Mesendoderm (in vitro differentiated cells): ENCODE results near the gene RNF130.
"Not testable (repeated sequence)": the region's sequence is repeated elsewhere in the genome, so short reads cannot be mapped to it uniquely, and the experiment has no call there.

Experiments used
- DNase-seq: peaks from one replicate; pipeline ENCODE4 v3.0.0; 2013
- H2AK5ac ChIP-seq: 2 replicates; pipeline ENCODE4 v1.6.1; 2013; ENCODE audit warnings: low read length, inconsistent platforms
- H2BK120ac ChIP-seq: 2 replicates; pipeline ENCODE4 v1.6.1; 2013; ENCODE audit warnings: low read depth, mild to moderate bottlenecking, low read length, moderate library complexity, mixed read lengths
- H2BK15ac ChIP-seq: replicated peaks from 2 replicates; pipeline ENCODE4 v1.6.1; 2013; ENCODE audit warnings: low read depth, mild to moderate bottlenecking, moderate library complexity
- H2BK5ac ChIP-seq: 2 replicates; pipeline ENCODE4 v1.6.1; 2013; ENCODE audit warnings: low read length, inconsistent platforms
- H3K18ac ChIP-seq: 2 replicates; pipeline ENCODE4 v1.6.1; 2013; ENCODE audit warnings: mild to moderate bottlenecking, low read length, mixed read lengths
- H3K23ac ChIP-seq: one replicate; pipeline ENCODE4 v1.6.1; 2013; ENCODE audit warnings: low read length
- H3K27ac ChIP-seq: 2 replicates; pipeline ENCODE4 v1.5.1; 2013; ENCODE audit warnings: low read depth, mild to moderate bottlenecking, inconsistent platforms, low read length, moderate library complexity
- H3K27me3 ChIP-seq: 2 replicates; pipeline ENCODE4 v1.6.1; 2013; ENCODE audit warnings: low read length, control low read depth, mild to moderate bottlenecking, inconsistent platforms; ENCODE audit not compliant: insufficient read depth, poor library complexity
- H3K36me3 ChIP-seq: 2 replicates; pipeline ENCODE4 v1.6.1; 2013; ENCODE audit warnings: low read length, inconsistent platforms; ENCODE audit not compliant: control insufficient read depth, insufficient read depth
- H3K4ac ChIP-seq: one replicate; pipeline ENCODE4 v1.6.1; 2013; ENCODE audit warnings: low read depth, mild to moderate bottlenecking, low read length, moderate library complexity
- H3K4me1 ChIP-seq: 2 replicates; pipeline ENCODE4 v1.6.1; 2013; ENCODE audit warnings: low read depth, low read length, inconsistent platforms; ENCODE audit not compliant: control insufficient read depth
- H3K4me2 ChIP-seq: 2 replicates; pipeline ENCODE4 v1.6.1; 2013; ENCODE audit warnings: low read length
- H3K4me3 ChIP-seq: 2 replicates; pipeline ENCODE4 v1.5.1; 2013; ENCODE audit warnings: mild to moderate bottlenecking, low read length
- H3K56ac ChIP-seq: one replicate; pipeline ENCODE4 v1.6.1; 2013; ENCODE audit warnings: low read length
- H3K79me1 ChIP-seq: 2 replicates; pipeline ENCODE4 v1.6.1; 2013; ENCODE audit warnings: low read length, inconsistent platforms
- H3K79me2 ChIP-seq: 2 replicates; pipeline ENCODE4 v1.6.1; 2013; ENCODE audit warnings: mild to moderate bottlenecking, low read length; ENCODE audit not compliant: control insufficient read depth, insufficient read depth
- H3K9ac ChIP-seq: 2 replicates; pipeline ENCODE4 v1.6.1; 2013; ENCODE audit warnings: low read length, inconsistent platforms
- H4K5ac ChIP-seq: one replicate; pipeline ENCODE4 v1.6.1; 2013; ENCODE audit warnings: low read length
- H4K8ac ChIP-seq: one replicate; pipeline ENCODE4 v1.6.1; 2013; ENCODE audit warnings: low read depth, mild to moderate bottlenecking, control low read depth, low read length, moderate library complexity
- WGBS: extraction: QIAGEN DNeasy Blood & Tissue Kit; methylation state at CpG from one replicate; pipeline ENCODE4 v1.1.7; 2013; ENCODE audit warnings: low lambda C conversion rate, missing lambda C conversion rate; ENCODE audit not compliant: insufficient coverage; ENCODE audit errors: extremely low coverage; 5-methylcytosine and 5-hydroxymethylcytosine counted together

Gene RNF130

DNA sequence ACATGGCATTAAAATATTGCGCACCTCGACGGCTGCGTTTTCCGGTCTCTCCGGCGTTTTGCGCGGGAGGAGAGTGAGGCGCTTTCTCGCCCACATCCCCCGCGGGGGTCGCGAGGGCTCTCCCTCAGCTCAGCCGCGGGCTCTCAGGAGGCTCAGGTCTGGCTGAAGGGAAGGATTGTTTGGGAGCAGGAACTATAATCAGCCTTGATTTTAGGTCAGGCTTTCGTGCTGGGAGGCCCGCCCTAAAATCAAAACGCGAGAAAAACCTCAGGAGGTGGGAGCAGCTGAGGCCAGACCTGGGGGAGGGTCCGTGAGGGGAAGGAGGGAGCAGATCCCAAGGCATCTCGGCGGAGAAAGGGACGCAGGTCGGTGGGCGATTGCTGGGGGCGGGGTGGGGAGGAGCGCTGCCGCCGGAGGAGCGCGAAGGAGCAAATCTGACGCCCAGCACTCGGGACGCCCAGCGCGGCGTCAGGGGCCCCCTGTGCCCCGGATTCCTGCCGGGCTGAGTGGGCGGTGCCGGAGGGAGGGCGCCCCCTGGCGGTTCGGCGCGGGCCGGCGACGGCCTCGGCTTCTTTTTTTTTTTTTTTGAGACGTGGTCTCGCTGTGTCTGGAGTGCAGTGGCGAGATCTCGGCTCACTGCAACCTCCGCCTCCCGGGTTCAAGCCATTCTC, 18.7 kb upstream of the RNF130 start:
- peak overlapping the region; percentile 75 for H3K4me2 ChIP-seq
- peak overlapping the region; percentile 30 for H3K4me3 ChIP-seq
- H3K79me2 ChIP-seq = no peaks in the 10 kb centered on the region
- no peaks in the 10 kb centered on the region for H3K27me3 ChIP-seq
- peak overlapping the region; percentile 84 for H2BK5ac ChIP-seq
- no peak overlapping the region for H2BK15ac ChIP-seq
- no peak overlapping the region for H2AK5ac ChIP-seq
- H4K5ac ChIP-seq = no peak overlapping the region
- peak overlapping the region; percentile 93 for H3K27ac ChIP-seq
- WGBS = no CpG with 5 or more reads among the region's 58 CpGs
- peak overlapping the region; percentile 17 for H2BK120ac ChIP-seq
- peak; percentile 97 for DNase-seq
- H3K9ac ChIP-seq = peak overlapping the region; percentile 79
- H3K18ac ChIP-seq = peak overlapping the region; percentile 93
- H3K4ac ChIP-seq = peak overlapping the region; percentile 62
- no peaks in the 10 kb centered on the region for H3K36me3 ChIP-seq
- no peaks in the 10 kb centered on the region for H3K79me1 ChIP-seq
- peaks cover 4% of the 10 kb centered on the region for H3K4me1 ChIP-seq
- peak overlapping the region; percentile 56 for H4K8ac ChIP-seq
- peak overlapping the region; percentile 92 for H3K56ac ChIP-seq
- no peak overlapping the region for H3K23ac ChIP-seq

DNA sequence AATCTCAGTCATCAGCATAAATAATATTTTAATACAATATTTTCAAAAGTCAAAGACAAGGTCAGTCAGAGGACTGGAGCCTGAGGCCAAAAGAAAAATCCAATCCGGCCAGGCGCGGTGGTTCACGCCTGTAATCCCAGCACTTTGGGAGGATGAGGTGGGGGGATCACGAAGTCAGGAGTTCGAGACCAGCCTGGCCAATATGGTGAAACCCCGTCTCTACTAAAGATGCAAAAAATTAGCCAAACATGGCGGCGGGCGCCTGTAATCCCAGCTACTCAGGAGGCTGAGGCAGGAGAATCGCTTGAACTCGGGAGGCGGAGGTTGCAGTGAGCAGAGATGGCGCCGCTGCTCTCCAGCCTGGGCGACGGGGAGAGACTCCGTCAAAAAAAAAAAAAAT, 18.1 kb upstream of the RNF130 start:
- H3K23ac ChIP-seq, H4K5ac ChIP-seq, H3K4ac ChIP-seq, H3K18ac ChIP-seq, H3K79me2 ChIP-seq, H3K4me3 ChIP-seq, H3K4me2 ChIP-seq, H3K27me3 ChIP-seq, H3K36me3 ChIP-seq, H3K79me1 ChIP-seq, H2AK5ac ChIP-seq, H2BK15ac ChIP-seq, H4K8ac ChIP-seq, H3K4me1 ChIP-seq, DNase-seq, H2BK5ac ChIP-seq, H3K9ac ChIP-seq: not testable (repeated sequence)
- Histone ChIP-seq H3K27ac (peak overlapping the region; percentile 93), H2BK120ac (peak overlapping the region; percentile 17), H3K56ac (peak overlapping the region; percentile 92)
- no CpG with 5 or more reads among the region's 18 CpGs for WGBS

DNA sequence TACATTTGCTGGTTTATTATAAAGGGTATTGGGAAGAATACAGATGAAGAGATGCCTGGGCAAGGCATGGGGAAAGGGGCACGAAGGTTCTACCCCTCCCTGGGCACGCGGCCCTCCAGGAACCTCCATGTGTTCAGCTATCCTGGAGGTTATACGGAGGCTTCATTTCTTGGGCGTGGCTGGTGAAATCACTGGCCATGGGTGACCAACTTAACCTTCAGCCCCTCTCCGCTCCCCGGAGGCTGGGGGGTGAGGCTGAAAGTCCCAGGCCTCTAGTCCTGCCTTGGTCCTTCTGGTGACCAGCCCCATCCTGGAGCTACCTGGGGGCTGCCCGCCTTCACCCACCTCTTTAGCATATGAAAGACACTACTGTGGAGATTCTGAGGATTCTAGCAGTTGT, 17.0 kb upstream of the RNF130 start:
- H2BK5ac ChIP-seq = no peak overlapping the region
- no peak overlapping the region for H3K27ac ChIP-seq
- no peak overlapping the region for H4K8ac ChIP-seq
- H3K18ac ChIP-seq = no peak overlapping the region
- no CpG with 5 or more reads among the region's 8 CpGs for whole genome bisulfite sequencing
- H3K4me2 ChIP-seq = no peak overlapping the region
- H2BK15ac ChIP-seq = no peak overlapping the region
- no peak for DNase-seq
- H3K23ac ChIP-seq = no peak overlapping the region
- H3K36me3 ChIP-seq = no peaks in the 10 kb centered on the region
- no peak overlapping the region for H4K5ac ChIP-seq
- peaks cover 17% of the 10 kb centered on the region for H3K4me1 ChIP-seq
- H3K4ac ChIP-seq = no peak overlapping the region
- no peak overlapping the region for H3K4me3 ChIP-seq
- no peak overlapping the region for H2AK5ac ChIP-seq
- H2BK120ac ChIP-seq = no peak overlapping the region
- no peaks in the 10 kb centered on the region for H3K27me3 ChIP-seq
- H3K56ac ChIP-seq = no peak overlapping the region
- H3K9ac ChIP-seq = no peak overlapping the region
- H3K79me1 ChIP-seq = no peaks in the 10 kb centered on the region
- no peaks in the 10 kb centered on the region for H3K79me2 ChIP-seq

DNA sequence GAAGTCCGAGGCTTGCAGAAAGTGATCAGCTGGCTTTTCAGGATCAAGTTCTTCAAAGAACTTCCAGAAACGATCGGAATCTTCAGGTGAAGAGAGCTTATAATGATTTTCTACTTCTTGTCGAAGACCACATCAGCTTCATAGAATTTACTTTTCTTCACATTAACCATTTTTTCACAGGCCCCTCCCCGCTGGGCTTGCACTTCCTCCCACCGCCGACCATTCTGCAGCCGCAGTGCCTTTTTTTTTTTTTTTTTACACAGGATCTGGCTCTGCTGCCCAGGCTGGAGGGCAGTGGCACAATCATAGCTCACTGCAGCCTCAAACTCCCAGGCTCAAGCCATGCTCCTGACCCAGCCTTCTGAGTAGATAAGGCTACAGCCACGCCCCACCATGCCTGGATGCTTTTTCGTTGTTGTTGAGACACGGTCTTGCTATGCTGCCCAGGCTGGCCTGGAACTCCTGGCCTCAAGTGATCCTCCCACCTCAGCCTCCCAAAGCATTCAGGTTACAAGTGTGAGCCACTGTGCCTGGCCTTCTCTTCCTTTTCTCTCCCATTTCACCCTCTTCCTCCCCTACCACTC, 15.3 kb upstream of the RNF130 start:
- Histone ChIP-seq H3K9ac (no peak overlapping the region), H2BK5ac (no peak overlapping the region), H3K36me3 (no peaks in the 10 kb centered on the region), H2BK120ac (no peak overlapping the region), H3K4ac (no peak overlapping the region), H3K4me3 (no peak overlapping the region), H3K18ac (no peak overlapping the region), H4K5ac (no peak overlapping the region), H3K27ac (no peak overlapping the region), H3K27me3 (no peaks in the 10 kb centered on the region), H3K79me2 (no peaks in the 10 kb centered on the region), H4K8ac (no peak overlapping the region), H3K4me1 (peaks cover 26% of the 10 kb centered on the region), H3K56ac (no peak overlapping the region), H3K23ac (no peak overlapping the region), H2AK5ac (no peak overlapping the region), H2BK15ac (no peak overlapping the region), H3K4me2 (no peak overlapping the region), H3K79me1 (no peaks in the 10 kb centered on the region)
- no peak for DNase-seq
- no CpG with 5 or more reads among the region's 11 CpGs for WGBS

DNA sequence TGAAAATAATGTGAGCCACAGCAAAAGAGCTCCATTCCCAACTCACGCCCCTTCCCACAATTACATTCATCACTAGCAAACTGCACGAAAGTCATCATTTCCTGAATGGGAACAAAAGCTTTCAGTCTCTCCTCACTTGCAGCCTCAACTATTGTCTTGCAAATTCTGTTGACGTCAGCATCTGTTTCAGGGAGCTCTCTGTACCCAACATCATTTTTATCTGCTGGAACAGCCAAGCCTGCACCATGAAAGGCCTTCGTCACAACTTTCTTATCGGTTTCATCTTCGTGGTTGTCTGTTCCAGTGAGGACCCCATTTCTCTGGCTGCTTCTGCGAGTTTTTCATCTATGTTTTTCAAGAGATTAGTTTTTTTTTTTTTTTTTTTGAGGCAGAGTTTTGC, 14.3 kb upstream of the RNF130 start:
- H3K4me3 ChIP-seq = no peak overlapping the region
- H3K9ac ChIP-seq = no peak overlapping the region
- no peak overlapping the region for H3K4ac ChIP-seq
- H4K8ac ChIP-seq = no peak overlapping the region
- H3K23ac ChIP-seq = no peak overlapping the region
- H2BK5ac ChIP-seq = no peak overlapping the region
- H3K4me2 ChIP-seq = no peak overlapping the region
- peaks cover 26% of the 10 kb centered on the region for H3K4me1 ChIP-seq
- no peak overlapping the region for H2BK120ac ChIP-seq
- no peaks in the 10 kb centered on the region for H3K79me2 ChIP-seq
- H2AK5ac ChIP-seq = no peak overlapping the region
- H3K56ac ChIP-seq = peak overlapping the region; percentile 10
- no peak overlapping the region for H3K27ac ChIP-seq
- no peaks in the 10 kb centered on the region for H3K27me3 ChIP-seq
- no peak overlapping the region for H3K18ac ChIP-seq
- no peaks in the 10 kb centered on the region for H3K79me1 ChIP-seq
- DNase-seq = peak; percentile 71
- no peak overlapping the region for H4K5ac ChIP-seq
- WGBS = no CpG with 5 or more reads among the region's 7 CpGs
- no peaks in the 10 kb centered on the region for H3K36me3 ChIP-seq
- no peak overlapping the region for H2BK15ac ChIP-seq
